Endothelial cell of umbilical vein (primary cell): ENCODE measurements around the gene TEX101. TPM values are rescaled to one million over a fixed set of nuclear protein-coding genes. Genes with fewer than 3 reads are reported as not detected.

Experiments
- BruUV-seq: library from RNA; stranded (reverse); fragments of 400-500 nt; replicated peaks from 2 replicates; lab custom pipeline; 2021; lab: Mats Ljungman, UMichigan
- CTCF ChIA-PET: fragments of 300-600, 350-600 bp; sonication (Branson Sonifier 250); formaldehyde crosslinking; loops from one replicate; lab custom pipeline; 2021; ENCODE audit warnings: antibody characterized with exemption, inconsistent platforms; lab: Charles Lee
- POLR2A ChIA-PET: fragments of 300-600, 350-600 bp; sonication (Branson Sonifier 250); formaldehyde crosslinking; loops from one replicate; lab custom pipeline; 2021; ENCODE audit warnings: antibody characterized with exemption, inconsistent platforms; lab: Charles Lee
- DNase-seq: peaks from one replicate; pipeline ENCODE4 v3.0.0-alpha.2; 2011; ENCODE audit warnings: low read depth, low spot score
- FAIRE-seq: peaks from 2 replicates; lab custom pipeline; 2011; peaks lifted over from hg19 to GRCh38; lab: Jason Lieb, UNC
- H2AFZ ChIP-seq: 2 replicates; pipeline ENCODE4 v1.6.0; 2012; ENCODE audit warnings: low read depth, low read length, control low read depth, inconsistent platforms
- H3K27ac ChIP-seq: 2 replicates; pipeline ENCODE4 v1.5.1; 2011; ENCODE audit warnings: low read depth, mild to moderate bottlenecking, control low read depth, low read length, moderate library complexity; ENCODE audit not compliant: insufficient read depth
- H3K27me3 ChIP-seq, 2 experiments: 2 replicates each; pipeline versions ENCODE4 v1.6.0 to v1.6.1; 2011; ENCODE audit warnings: low read length in 2 of 2, mixed read lengths in 1 of 2; ENCODE audit not compliant: control insufficient read depth in 2 of 2, insufficient read depth in 2 of 2
- H3K36me3 ChIP-seq, 2 experiments: 2 replicates in 1 of 2; 3 replicates in 1 of 2; pipeline ENCODE4 v1.5.1; 2011; ENCODE audit warnings: low read length in 2 of 2, mild to moderate bottlenecking in 1 of 2, moderate library complexity in 1 of 2; ENCODE audit not compliant: control insufficient read depth in 2 of 2, insufficient read depth in 2 of 2; ENCODE audit errors: extremely low read depth in 1 of 2
- H3K4me1 ChIP-seq: 3 replicates; pipeline ENCODE4 v1.5.1; 2011; ENCODE audit warnings: mild to moderate bottlenecking, low read length; ENCODE audit not compliant: control insufficient read depth, insufficient read depth; ENCODE audit errors: extremely low read depth
- H3K4me2 ChIP-seq: 2 replicates; pipeline ENCODE4 v1.6.1; 2011; ENCODE audit warnings: low read length, control low read depth, mixed read lengths; ENCODE audit not compliant: insufficient read depth
- H3K4me3 ChIP-seq, 3 experiments: fragments of 200-600 bp in 1 of 3; sonication (generic), shearing (Covaris generic) in 1 of 3; replicated peaks in 1 of 3; 2 replicates each; pipeline ENCODE4 v1.5.1; 2011 to 2016; ENCODE audit warnings: control low read depth in 3 of 3, low read length in 3 of 3, mild to moderate bottlenecking in 2 of 3, inconsistent platforms in 1 of 3, low read depth in 1 of 3, moderate library complexity in 1 of 3; ENCODE audit not compliant: insufficient read depth in 1 of 3
- H3K79me2 ChIP-seq: 2 replicates; pipeline ENCODE4 v1.6.0; 2012; ENCODE audit warnings: low read length, inconsistent platforms; ENCODE audit not compliant: control insufficient read depth, insufficient read depth
- H3K9ac ChIP-seq: replicated peaks from 2 replicates; pipeline ENCODE3; 2011; ENCODE audit warnings: low read length, control low read depth; ENCODE audit not compliant: insufficient read depth; ENCODE audit errors: extremely low read depth
- H3K9me1 ChIP-seq: replicated peaks from 3 replicates; pipeline ENCODE4 v1.6.0; 2011; ENCODE audit warnings: mild to moderate bottlenecking, low read length; ENCODE audit not compliant: control insufficient read depth, insufficient read depth; ENCODE audit errors: extremely low read depth
- H3K9me3 ChIP-seq: replicated peaks from 2 replicates; pipeline ENCODE4 v1.5.1; 2012; ENCODE audit warnings: low read length, inconsistent platforms; ENCODE audit not compliant: control insufficient read depth, insufficient read depth
- H4K20me1 ChIP-seq: replicated peaks from 2 replicates; pipeline ENCODE3; 2011; ENCODE audit warnings: mild to moderate bottlenecking, low read length; ENCODE audit not compliant: control insufficient read depth, insufficient read depth; ENCODE audit errors: extremely low read depth
- CTCF ChIP-seq, 2 donors: IDR thresholded peaks; 1 replicate in 1 of 2; 2 replicates in 1 of 2; pipeline ENCODE4 v1.5.1; 2011; ENCODE audit warnings: low read length in 2 of 2, mild to moderate bottlenecking in 2 of 2, moderate library complexity in 2 of 2, control low read depth in 1 of 2, inconsistent platforms in 1 of 2, low read depth in 1 of 2; ENCODE audit not compliant: insufficient read depth in 1 of 2; ENCODE audit errors: extremely low read depth in 1 of 2
- EZH2 ChIP-seq: IDR thresholded peaks from 2 replicates; pipeline ENCODE4 v1.6.1; 2012; ENCODE audit warnings: borderline replicate concordance, low read depth, mild to moderate bottlenecking, moderate library complexity, low read length, inconsistent platforms; ENCODE audit not compliant: severe bottlenecking
- FOS ChIP-seq: IDR thresholded peaks from 2 replicates; pipeline ENCODE4 v1.6.1; 2011; ENCODE audit warnings: mild to moderate bottlenecking, low read length, moderate library complexity, borderline replicate concordance; ENCODE audit not compliant: insufficient read depth
- GATA2 ChIP-seq: IDR thresholded peaks from 2 replicates; pipeline ENCODE4 v1.7.0; 2011; ENCODE audit warnings: low read depth, mild to moderate bottlenecking, moderate library complexity, mixed read lengths, low read length; ENCODE audit not compliant: insufficient read length, insufficient read depth
- JUN ChIP-seq: IDR thresholded peaks from 2 replicates; pipeline ENCODE4 v1.6.1; 2011; ENCODE audit warnings: borderline replicate concordance, low read depth; ENCODE audit not compliant: insufficient read length, insufficient read depth
- MAX ChIP-seq: IDR thresholded peaks from 2 replicates; pipeline ENCODE4 v1.6.1; 2011; ENCODE audit not compliant: insufficient read depth, insufficient read length
- MYC ChIP-seq: IDR thresholded peaks from one replicate; pipeline ENCODE4 v1.6.1; 2011; ENCODE audit warnings: mild to moderate bottlenecking, low read depth, low read length
- POLR2A ChIP-seq: IDR thresholded peaks from 2 replicates; pipeline ENCODE4 v1.6.1; 2012; ENCODE audit warnings: low read depth, mild to moderate bottlenecking, control low read depth, low read length
- POLR2AphosphoS5 ChIP-seq: IDR thresholded peaks from 2 replicates; pipeline ENCODE4 v1.6.1; 2012; ENCODE audit warnings: low read depth, mild to moderate bottlenecking, control low read depth, low read length, moderate library complexity; ENCODE audit not compliant: insufficient read depth
- dilution Hi-C: fragments of 300-500 bp; cut with MboI; formaldehyde crosslinking; loops from one replicate; pipeline ENCODE4 v1.15.0; 2019; ENCODE audit warnings: low sequenced_read_pairs; ENCODE audit not compliant: extremely low pct_ligation_motif_present
- intact Hi-C: fragments of 100-400 bp; cut with micrococcal nuclease; formaldehyde crosslinking; loops from one replicate; pipeline ENCODE4 v1.10.0; 2022
- polyA plus RNA-seq, 4 experiments: library from polyadenylated mRNA; depleted of rRNA in 3 of 4; stranded (reverse) in 3 of 4; unstranded in 1 of 4; fragments of >200 nt; gene quantifications; 2 replicates each; pipeline versions ENCODE4 v1.2.1 to v1.2.3, GENCODE V29; 2011 to 2012; ENCODE audit warnings: missing spikeins in 1 of 4
- total RNA-seq: library from RNA; stranded (reverse); gene quantifications from 2 replicates; pipeline ENCODE4 v1.2.3, GENCODE V29; 2021

Gene TEX101
- total and polyA plus RNA-seq, 2 donors (not counting 3 experiments of a cell fraction or from before 2014, with no cell fraction given): not detected

- FAIRE-seq (no peak), DNase-seq (no peak)
- H3K36me3 ChIP-seq: no peaks in the 10 kb centered on the region
- ChIA-PET CTCF (interaction anchor here (1.0 kb wide), 1 partner anchor 96 kb away, joined by 3 read pairs; no protein-coding TSS in a partner anchor), POLR2A (no interaction called here)
- H4K20me1 ChIP-seq: no peaks in the 10 kb centered on the region
- no peaks in the 10 kb centered on the region for H3K9me3 ChIP-seq
- H2AFZ ChIP-seq: no peak overlapping the region
- no peak overlapping the region for H3K4me2 ChIP-seq
- no TSS peak for BruUV-seq
- TF ChIP-seq EZH2: no peak
- TF ChIP-seq FOS: no peak
- TF ChIP-seq CTCF (IDR thresholded peaks at IDR 0.05; ENCODE audit: extremely low read depth in 1 of 2, insufficient read depth in 1 of 2, low read depth in 1 of 2, low read length in 2 of 2): no peak
- no peak for TF ChIP-seq MAX
- no peak for TF ChIP-seq POLR2AphosphoS5
- no peak for TF ChIP-seq MYC
- no peak for TF ChIP-seq GATA2
- TF ChIP-seq POLR2A: no peak
- no peak for TF ChIP-seq JUN
- dilution Hi-C loops (no loop called here), intact Hi-C loops (no loop called here)
- H3K4me3 ChIP-seq: no peak overlapping the region
- H3K27me3 ChIP-seq: no peaks in the 10 kb centered on the region
- no peak overlapping the region for H3K27ac ChIP-seq
- no peaks in the 10 kb centered on the region for H3K9me1 ChIP-seq
- H3K4me1 ChIP-seq: no peaks in the 10 kb centered on the region
- no peaks in the 10 kb centered on the region for H3K79me2 ChIP-seq
- no peak overlapping the region for H3K9ac ChIP-seq
Measured at GRCh38 chr19:43423779-43424178, 9.1 kb downstream of the TEX101 start.
